GM19372 (cell line): ENCODE measurements around the gene UMPS.
"Not testable (repeated sequence)": the region's sequence is repeated elsewhere in the genome, so short reads cannot be mapped to it uniquely, and the experiment has no call there.

Source experiments
- ATAC-seq: cut with Tn5 transposase; IDR thresholded peaks from one replicate; pipeline ENCODE4 v1.9.1; 2021; ENCODE audit warnings: mild to moderate bottlenecking, low read depth, moderate library complexity; ENCODE audit not compliant: unreplicated experiment

UMPS gene

DNA sequence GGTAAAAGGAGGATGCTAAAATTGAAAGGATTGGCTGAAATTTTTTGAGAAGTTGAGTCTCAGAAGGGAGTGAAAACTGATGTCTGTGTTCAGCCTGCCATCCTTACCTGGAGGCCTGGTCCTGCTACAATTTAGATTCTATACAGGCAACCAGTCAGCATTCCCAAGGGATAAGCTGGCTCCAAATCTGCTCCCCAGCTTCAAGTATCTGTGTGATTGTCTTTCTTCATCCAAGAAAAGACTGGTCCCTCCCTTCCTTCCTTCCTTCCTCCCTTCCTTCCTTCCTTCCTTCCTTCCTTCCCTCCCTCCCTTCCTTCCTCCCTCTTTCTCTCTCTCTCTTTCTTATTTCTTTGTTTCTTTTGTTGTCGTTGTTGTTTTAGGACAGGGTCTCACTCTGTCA is 24.7 kb upstream of the UMPS start:
- ATAC-seq = no peak

- not testable (repeated sequence) for ATAC-seq
These were observed 23.0 kb upstream of the UMPS start for GRCh38 chr3:124707223-124707622.

- no peak for ATAC-seq
These were observed 22.6 kb upstream of the UMPS start for GRCh38 chr3:124707656-124708062.

GRCh38 chr3:124714223-124714853 is 15.9 kb upstream of the UMPS start:
- ATAC-seq = no peak

- ATAC-seq = no peak
These were observed 7.7 kb upstream of the UMPS start for GRCh38 chr3:124722589-124722988.

DNA sequence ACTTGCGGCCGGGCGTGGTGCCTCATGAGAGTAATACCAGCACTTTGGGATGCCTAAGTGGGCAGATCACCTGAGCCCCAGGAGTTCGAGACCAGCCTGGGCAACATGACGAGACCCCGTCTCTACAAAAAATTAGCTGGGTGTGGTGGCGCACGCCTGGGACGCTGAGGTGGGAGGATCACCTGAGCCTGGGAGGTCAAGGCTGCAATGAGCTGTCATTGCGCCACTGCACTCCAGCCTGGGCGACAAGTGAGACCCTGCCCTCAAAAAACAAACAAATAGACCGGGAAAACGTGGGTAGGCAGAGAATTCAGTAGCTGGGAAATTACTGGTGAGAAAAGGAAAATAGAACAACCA is 667 bp downstream of the UMPS start:
- no peak for ATAC-seq

- no peak for ATAC-seq
These were observed 1.5 kb downstream of the UMPS start for GRCh38 chr3:124731760-124732159.

DNA sequence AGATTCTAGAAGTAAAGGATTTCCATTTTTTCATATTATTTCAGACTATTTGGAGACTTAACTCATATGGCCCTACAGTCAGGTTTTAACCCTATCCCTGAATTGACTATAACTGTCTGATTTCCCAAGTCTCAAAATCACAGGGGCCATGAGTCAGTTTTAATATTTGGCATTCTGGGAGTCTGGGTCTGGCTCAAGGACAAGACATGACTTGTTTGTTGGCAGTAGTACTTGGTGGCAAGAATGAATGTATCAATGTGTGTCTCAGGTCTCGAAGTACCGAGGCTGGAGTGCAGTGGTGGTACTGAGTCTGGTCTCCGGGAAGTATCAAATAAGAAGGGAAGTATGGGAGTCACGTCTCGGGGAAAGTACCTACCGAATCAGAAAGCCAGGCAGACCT is 10.8 kb downstream of the UMPS start:
- no peak for ATAC-seq

DNA sequence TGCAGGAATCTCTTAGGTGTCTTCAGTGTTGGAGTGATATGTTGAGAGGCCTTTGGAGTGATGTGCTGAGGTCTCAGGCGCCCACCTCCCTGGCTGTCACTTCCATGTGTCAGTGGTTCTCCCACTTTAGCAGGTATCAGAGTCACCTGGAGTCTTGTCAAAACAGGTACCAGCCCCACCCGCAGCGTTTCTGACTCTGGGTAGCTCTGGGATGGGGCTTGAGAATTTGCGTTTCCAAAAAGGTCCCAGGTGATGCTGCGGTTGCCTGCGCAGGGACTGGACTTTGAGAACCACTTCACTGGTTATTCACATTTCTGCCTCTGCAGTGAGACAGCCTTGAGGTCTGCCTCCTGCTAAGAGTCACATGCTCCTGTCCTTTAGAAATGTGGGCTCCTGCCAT is 15.5 kb downstream of the UMPS start:
- ATAC-seq = no peak

- ATAC-seq = no peak
These were observed 17.1 kb downstream of the UMPS start for GRCh38 chr3:124747111-124747981.

DNA sequence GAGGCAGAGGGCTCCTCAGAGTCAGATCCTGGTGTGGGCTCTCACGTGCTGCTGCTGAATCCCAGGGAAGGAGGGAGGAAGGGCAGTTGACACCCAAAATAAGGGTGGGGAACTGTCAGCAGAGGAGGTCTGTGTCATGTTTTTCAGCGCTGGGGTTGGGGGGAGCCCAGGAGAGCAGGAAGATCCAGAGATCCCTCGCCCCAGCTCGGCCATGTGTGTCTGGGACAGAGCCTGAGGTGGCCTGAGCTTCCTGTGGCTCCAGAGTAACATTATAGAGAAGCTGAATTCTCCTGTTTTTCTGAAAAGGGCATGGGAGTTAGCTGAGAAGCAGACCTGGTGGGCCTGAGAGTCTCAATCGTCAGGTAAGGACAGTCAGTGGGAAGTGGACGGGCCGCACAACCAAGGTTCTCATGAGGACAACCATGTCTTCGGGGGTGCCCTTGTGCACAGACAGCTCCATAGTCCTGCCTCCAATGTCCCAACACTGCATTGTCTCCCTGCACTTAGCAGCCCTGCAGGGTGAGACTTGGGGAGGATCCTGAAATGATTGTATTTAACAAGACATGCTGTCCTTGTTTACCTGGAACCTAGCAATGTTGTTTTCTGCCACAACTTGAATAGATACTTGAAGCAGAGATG is 18.4 kb downstream of the UMPS start:
- no peak for ATAC-seq

GRCh38 chr3:124749877-124750276 is 19.6 kb downstream of the UMPS start:
- ATAC-seq = not testable (repeated sequence)

DNA sequence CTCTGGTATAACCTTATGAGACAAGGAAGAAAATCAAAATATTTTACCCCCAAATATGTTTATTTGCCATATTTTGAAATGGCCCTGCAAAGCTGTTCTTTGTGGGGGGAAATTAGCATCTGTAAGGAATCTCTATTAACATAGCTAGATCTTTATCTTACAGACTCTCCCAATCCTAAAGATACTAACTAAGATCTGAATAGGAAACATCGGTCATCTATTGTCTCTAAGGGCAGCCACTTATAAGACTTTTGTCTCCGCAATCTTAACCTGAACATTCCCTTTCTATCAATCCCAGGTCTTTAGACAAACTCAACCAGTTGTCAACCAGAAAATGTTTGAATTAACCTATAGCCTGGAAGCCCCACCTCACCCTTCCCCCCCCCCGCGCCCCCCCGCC is 21.2 kb downstream of the UMPS start:
- no peak for ATAC-seq

- no peak for ATAC-seq
These were observed 21.8 kb downstream of the UMPS start for GRCh38 chr3:124752051-124752450.

GRCh38 chr3:124757926-124758325 is 27.7 kb downstream of the UMPS start:
- ATAC-seq = not testable (repeated sequence)

DNA sequence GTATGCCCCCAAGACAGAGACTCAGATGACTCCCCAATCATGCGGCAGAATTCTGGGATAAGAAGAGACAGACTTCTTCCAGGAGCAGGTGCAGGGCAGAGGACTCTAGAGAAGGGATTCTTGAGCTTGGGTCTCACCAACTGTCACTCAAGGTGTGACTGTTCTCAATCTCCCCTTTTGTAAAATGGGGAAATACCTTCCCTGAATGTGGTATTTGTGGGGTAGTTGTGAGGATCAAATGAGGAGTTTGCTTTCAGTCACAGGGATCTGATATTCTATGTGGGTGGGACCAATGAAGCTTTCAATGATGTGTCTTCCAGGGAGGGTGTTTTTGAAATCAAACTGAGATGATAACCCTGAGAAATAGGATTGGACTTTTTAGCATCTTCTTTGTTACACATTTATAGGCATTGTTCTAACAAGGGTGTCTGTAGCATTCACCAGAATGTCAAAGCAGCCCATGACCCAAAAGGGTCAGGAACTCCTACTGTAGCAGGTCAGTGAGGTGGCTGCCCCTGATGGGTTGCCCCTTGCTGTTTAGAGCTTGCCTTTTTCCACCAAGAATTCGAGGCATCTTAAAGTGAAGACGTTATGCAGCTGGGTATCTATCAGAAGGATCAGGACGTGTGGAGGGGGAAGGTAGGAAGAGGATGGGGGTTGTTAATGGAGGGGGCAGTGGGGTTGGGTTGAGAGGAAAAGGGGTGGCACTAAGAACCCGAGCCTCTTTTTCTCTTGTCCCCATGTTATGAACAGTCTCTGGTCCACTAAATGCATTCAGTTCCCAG is 28.8 kb downstream of the UMPS start:
- ATAC-seq = no peak

- no peak for ATAC-seq
These were observed 29.6 kb downstream of the UMPS start for GRCh38 chr3:124759666-124760401.

GRCh38 chr3:124760601-124761000 is 30.3 kb downstream of the UMPS start:
- no peak for ATAC-seq

DNA sequence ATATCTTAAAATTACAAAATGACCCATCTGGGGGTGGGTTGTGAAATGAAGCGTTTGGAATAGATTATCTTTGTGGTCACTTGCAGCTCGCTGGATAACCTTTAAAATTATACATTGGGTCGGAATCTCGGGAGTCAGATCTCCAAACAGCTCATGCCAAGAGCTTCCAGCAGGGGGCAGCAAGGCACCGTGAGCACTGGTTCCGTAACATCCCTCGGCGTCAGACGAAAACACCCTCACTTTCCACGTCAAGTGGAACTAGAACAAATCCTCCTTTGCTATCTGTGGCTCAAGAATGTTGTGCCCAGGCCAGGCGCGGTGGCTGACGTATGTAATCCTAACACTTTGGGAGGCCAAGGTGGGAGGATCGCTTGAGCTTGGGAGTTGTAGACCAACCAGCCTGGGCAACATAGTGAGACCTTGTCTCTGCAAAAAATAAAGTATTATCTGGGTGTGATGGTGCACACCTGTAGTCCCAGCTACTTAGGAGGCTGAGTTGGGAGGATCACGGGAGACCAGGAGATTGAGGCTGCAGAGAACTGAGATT is 31.1 kb downstream of the UMPS start:
- ATAC-seq = no peak
